GM12878 (cell line): ENCODE data around the gene SMIM44. TPM values are rescaled to one million over a fixed set of nuclear protein-coding genes. Genes with fewer than 3 reads are reported as not detected.
A peak's percentile ranks its signal among the peaks of the same experiment; 100 is the strongest.

Source experiments
- BCL3 ChIP-seq: IDR thresholded peaks from 2 replicates; pipeline ENCODE4 v1.6.1; 2011; ENCODE audit warnings: borderline replicate concordance, low read depth, mild to moderate bottlenecking, moderate library complexity, low read length; ENCODE audit not compliant: insufficient read depth, poor library complexity, severe bottlenecking
- CBFB ChIP-seq: IDR thresholded peaks from 2 replicates; pipeline ENCODE4 v1.6.1; 2016; ENCODE audit warnings: antibody characterized with exemption, low read depth
- CEBPZ ChIP-seq: fragments of 150-350 bp; IDR thresholded peaks from 2 replicates; pipeline ENCODE4 v1.6.1; 2016; ENCODE audit warnings: low read depth, low read length
- CHD1 ChIP-seq: IDR thresholded peaks from 2 replicates; pipeline ENCODE4 v1.6.1; 2012; ENCODE audit warnings: low read depth, low read length, improper control_type of control experiment
- FOXM1 ChIP-seq: IDR thresholded peaks from 2 replicates; pipeline ENCODE4 v1.6.1; 2012; ENCODE audit warnings: low read depth, mild to moderate bottlenecking, inconsistent platforms, low read length, moderate library complexity
- IRF5 ChIP-seq: fragments of 450-650 bp; IDR thresholded peaks from 2 replicates; pipeline ENCODE4 v1.6.1; 2017; ENCODE audit warnings: borderline replicate concordance
- NBN ChIP-seq: fragments of 450-650 bp; IDR thresholded peaks from 2 replicates; pipeline ENCODE4 v1.6.1; 2016
- NFYB ChIP-seq: IDR thresholded peaks from 2 replicates; pipeline ENCODE4 v1.6.1; 2011; ENCODE audit warnings: low read depth, mild to moderate bottlenecking, low read length, improper control_type of control experiment, moderate library complexity; ENCODE audit not compliant: insufficient read depth
- RELA ChIP-seq: fragments of 450-650 bp; IDR thresholded peaks from 2 replicates; pipeline ENCODE4 v1.8.0; 2014; ENCODE audit warnings: borderline replicate concordance; ENCODE audit not compliant: partially characterized antibody
- RUNX3 ChIP-seq: IDR thresholded peaks from 2 replicates; pipeline ENCODE4 v1.6.1; 2012; ENCODE audit warnings: low read length, inconsistent platforms
- SRF ChIP-seq, 2 experiments: IDR thresholded peaks; 2 replicates each; pipeline ENCODE4 v1.6.1; 2011; ENCODE audit warnings: low read depth in 2 of 2, low read length in 2 of 2, mild to moderate bottlenecking in 1 of 2, moderate library complexity in 1 of 2
- STAT1 ChIP-seq: fragments of 450-650 bp; conservative IDR thresholded peaks from 2 replicates; pipeline ENCODE4 v1.6.1; 2014; ENCODE audit warnings: antibody characterized with exemption, mild to moderate bottlenecking
- ZBTB4 ChIP-seq: fragments of 450-650 bp; formaldehyde crosslinking; IDR thresholded peaks from 2 replicates; pipeline ENCODE4 v1.4.0; 2022; ENCODE audit warnings: mild to moderate bottlenecking, moderate library complexity
- polyA plus RNA-seq, 11 experiments: library from polyadenylated mRNA; depleted of rRNA in 4 of 11; unstranded in 6 of 11; stranded (reverse) in 5 of 11; fragments of >200 nt; fragmentation: Nextera tagmentation in 4 of 11; fragmentation: Illumina TruSeq in 1 of 11; extraction: Ambion mirVana in 4 of 11; extraction: Trizol in 1 of 11; gene quantifications; 1 replicate in 1 of 11; 2 replicates in 10 of 11; pipeline versions ENCODE4 v1.2.1 to v1.2.3, GENCODE V29; 2011 to 2016; ENCODE audit warnings: inconsistent platforms in 2 of 11, missing spikeins in 2 of 11, low read depth in 1 of 11
- total RNA-seq, 4 experiments: library from RNA; depleted of rRNA in 3 of 4; stranded (reverse); fragments of >200 nt in 3 of 4; fragmentation: Illumina TruSeq in 1 of 4; extraction: Trizol in 1 of 4; gene quantifications; 2 replicates each; pipeline versions ENCODE4 v1.2.1 to v1.2.3, GENCODE V29; 2013 to 2021
- TF ChIP-seq, protein P1 (sequence below): fragments of 450-650 bp; IDR thresholded peaks from 2 replicates; pipeline ENCODE4 v1.6.1; 2017; ENCODE audit warnings: mild to moderate bottlenecking
- TF ChIP-seq, protein P2 (sequence below): fragments of 450-650 bp; conservative IDR thresholded peaks from 2 replicates; pipeline ENCODE4 v1.6.1; 2017; ENCODE audit warnings: mild to moderate bottlenecking, moderate library complexity

The SMIM44 gene
- total and polyA plus RNA-seq, 10 of the 15 experiments (the other 5 are each of a cell fraction or from before 2014, with no cell fraction given), result not detected

DNA sequence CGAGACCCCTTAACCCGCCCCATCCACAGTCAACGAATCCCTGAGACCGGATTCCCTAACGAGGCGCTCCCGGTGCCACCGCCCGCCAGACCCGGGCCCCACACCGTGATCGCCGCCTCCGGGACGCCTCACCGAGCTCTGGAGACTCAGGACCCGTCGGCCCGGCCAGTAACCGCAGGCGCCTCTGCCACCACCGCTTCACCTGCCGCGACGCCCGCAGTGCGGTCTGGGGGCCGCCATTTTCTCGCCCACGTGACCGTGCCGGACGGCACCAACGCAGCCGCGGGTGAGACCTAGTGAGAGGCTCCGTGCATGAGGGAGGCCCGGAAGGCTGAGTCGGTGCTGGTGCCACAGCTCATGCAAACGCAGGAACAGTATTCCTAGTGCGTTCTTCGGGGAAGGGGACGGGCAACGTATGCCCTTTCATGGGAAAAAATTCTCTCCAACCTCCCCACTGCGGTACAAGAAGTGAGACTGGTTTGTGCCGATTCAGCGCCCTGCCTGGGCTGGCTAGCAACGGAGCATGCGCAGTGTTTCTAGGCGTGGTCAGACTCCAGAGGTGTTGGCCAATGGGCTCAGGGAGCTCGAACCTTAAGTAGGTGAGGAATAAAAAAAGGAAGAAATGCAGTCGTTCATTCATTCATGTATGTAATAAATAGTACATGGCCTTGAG, 17.3 kb upstream of the SMIM44 start, which contains the start of gene DOHH (continued):
- TF ChIP-seq, protein P1, sequence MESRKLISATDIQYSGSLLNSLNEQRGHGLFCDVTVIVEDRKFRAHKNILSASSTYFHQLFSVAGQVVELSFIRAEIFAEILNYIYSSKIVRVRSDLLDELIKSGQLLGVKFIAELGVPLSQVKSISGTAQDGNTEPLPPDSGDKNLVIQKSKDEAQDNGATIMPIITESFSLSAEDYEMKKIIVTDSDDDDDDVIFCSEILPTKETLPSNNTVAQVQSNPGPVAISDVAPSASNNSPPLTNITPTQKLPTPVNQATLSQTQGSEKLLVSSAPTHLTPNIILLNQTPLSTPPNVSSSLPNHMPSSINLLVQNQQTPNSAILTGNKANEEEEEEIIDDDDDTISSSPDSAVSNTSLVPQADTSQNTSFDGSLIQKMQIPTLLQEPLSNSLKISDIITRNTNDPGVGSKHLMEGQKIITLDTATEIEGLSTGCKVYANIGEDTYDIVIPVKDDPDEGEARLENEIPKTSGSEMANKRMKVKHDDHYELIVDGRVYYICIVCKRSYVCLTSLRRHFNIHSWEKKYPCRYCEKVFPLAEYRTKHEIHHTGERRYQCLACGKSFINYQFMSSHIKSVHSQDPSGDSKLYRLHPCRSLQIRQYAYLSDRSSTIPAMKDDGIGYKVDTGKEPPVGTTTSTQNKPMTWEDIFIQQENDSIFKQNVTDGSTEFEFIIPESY, result peak; percentile 63; the same call in 1 of the 2 replicates
- peak; percentile 96 for TF ChIP-seq CBFB
- TF ChIP-seq BCL3, result no peak
- no peak for TF ChIP-seq FOXM1
- peak; percentile 89 for TF ChIP-seq RELA
- peak; percentile 97 for TF ChIP-seq STAT1
- TF ChIP-seq ZBTB4 (CRISPR knock-in tag), result no peak
- TF ChIP-seq CHD1, result peak; percentile 100
- TF ChIP-seq, protein P2, sequence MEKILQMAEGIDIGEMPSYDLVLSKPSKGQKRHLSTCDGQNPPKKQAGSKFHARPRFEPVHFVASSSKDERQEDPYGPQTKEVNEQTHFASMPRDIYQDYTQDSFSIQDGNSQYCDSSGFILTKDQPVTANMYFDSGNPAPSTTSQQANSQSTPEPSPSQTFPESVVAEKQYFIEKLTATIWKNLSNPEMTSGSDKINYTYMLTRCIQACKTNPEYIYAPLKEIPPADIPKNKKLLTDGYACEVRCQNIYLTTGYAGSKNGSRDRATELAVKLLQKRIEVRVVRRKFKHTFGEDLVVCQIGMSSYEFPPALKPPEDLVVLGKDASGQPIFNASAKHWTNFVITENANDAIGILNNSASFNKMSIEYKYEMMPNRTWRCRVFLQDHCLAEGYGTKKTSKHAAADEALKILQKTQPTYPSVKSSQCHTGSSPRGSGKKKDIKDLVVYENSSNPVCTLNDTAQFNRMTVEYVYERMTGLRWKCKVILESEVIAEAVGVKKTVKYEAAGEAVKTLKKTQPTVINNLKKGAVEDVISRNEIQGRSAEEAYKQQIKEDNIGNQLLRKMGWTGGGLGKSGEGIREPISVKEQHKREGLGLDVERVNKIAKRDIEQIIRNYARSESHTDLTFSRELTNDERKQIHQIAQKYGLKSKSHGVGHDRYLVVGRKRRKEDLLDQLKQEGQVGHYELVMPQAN, result peak; percentile 96
- TF ChIP-seq NBN, result peak; percentile 93; the same call in 1 of the 2 replicates
- TF ChIP-seq SRF (IDR thresholded peaks at IDR 0.05; ENCODE audit: low read depth in 2 of 2, low read length in 2 of 2), result no peak
- peak; percentile 83 for TF ChIP-seq IRF5
- TF ChIP-seq RUNX3, result peak; percentile 97
- no peak for TF ChIP-seq CEBPZ
- peak; percentile 82 for TF ChIP-seq NFYB
